Fibroblast of skin of right quadriceps (primary cell): ENCODE results near the gene LRP1B.

Experiments
- DNase-seq: peaks from one replicate; pipeline ENCODE4 v3.0.0-alpha.2; 2013

The LRP1B gene

DNA sequence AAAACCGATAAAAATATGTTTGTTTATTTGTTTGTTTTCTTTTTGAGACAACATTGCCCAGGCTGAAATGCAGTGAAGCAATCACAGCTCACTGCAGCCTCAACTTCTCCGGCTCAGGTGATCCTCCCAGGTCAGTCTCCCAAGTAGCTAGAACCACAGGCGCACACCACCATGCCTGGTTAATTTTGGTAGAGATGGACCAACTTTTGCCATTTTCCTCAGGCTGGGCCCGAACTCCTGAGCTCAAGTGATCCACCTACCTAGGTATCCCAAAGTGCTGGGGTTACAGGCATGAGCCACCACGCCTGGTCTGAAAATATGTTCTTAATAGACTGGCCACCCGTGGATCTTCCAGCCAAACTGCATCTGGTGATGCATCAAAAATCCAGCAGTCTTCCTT is 1867.9 kb downstream of the LRP1B start:
- no peak for DNase-seq

- no peak for DNase-seq
These were observed 1873.0 kb downstream of the LRP1B start for GRCh38 chr2:140257692-140258300.

DNA sequence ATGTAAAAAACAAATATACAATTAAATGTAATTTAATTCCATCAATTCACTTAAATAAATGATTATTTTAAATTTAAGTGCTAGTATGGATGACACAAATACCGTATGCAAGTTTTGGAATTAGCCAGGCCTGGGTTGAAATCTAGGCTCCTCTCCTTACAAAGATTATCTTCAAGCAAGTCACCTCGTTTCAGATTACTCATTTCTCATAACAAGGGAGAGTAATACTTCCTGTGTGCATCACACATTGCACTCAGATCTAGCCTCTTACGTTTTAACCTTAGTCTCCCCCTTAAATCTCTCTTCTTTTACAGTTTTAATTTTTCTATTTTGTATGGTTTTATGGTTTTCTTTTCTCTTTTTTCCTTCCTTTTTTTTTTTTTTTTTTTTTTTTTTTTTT is 1874.7 kb downstream of the LRP1B start:
- peak; percentile 6 for DNase-seq

DNA sequence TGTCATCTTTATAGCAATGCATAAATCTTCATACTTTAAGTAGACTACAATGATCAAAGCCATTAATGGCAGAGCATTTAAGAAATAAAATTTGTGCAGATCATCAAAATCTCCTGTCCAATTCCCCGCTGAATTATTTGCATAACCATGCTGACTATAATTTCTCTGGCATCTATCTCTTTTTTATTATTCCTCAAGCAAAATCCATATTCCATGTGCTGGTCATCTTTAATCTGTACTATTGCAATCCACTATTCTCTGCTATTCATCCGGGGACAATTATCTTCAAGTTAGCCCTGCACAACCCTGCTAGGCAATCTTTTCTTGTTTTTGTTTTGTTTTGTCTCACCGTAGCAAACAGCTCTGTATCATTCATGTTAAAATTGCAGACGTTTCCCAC is 1881.0 kb downstream of the LRP1B start:
- no peak for DNase-seq

DNA sequence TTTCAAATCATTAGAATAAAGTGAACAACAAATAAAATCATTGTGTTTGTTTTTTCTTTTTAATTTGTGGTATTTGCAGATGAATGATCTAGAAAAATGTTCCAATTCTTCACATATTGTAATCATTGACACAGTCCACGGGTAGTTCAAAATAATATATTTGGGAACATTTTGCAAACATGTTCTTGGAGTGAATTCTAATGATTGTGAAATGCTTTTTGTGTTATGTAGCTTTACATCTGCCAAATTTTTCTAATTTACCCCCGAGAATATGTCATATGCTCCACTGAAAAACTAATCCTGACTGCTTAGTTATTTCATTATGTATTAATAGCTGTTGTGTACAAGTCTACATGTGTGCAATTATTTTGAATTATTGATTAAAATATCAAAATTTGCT is 1882.2 kb downstream of the LRP1B start:
- DNase-seq: no peak

- DNase-seq: peak; percentile 29
These were observed 1883.2 kb downstream of the LRP1B start for GRCh38 chr2:140247451-140248195.

DNA sequence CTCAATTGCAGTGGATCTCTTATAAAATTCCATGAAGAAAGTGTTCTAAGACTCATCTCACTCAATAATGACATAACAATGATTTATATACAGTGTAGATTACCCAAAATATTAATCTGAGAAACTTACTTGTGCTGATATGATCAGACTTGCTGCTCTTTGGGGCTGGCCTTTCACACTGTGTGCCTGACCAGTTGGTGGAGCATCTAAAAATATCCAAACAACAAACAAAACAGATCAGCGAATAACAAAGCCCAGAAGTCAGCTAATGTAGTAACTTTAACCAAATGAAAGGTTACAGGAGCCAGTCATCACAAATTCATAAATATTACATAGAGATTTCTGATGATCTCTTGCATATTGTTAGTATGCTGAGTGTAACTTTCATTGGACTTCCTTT is 1883.9 kb downstream of the LRP1B start:
- DNase-seq: no peak

DNA sequence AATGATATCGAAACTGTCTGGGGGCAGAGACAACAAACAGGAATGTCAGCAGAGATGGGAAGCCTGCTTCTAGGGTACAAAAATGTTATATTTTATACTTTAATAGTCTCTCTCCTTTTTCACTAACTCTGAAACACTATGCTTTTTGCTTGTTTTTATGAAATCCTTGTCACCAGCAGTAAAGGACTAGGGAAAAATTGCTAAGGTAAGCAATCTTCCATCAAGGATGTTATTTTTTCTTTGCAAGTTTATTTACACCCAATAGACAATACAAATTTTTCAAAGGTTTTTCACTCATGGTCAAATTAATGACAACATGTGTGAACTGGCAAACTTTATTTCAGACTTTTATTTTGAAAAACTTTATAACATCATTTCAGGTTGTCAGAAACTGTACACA is 1884.8 kb downstream of the LRP1B start:
- no peak for DNase-seq

DNA sequence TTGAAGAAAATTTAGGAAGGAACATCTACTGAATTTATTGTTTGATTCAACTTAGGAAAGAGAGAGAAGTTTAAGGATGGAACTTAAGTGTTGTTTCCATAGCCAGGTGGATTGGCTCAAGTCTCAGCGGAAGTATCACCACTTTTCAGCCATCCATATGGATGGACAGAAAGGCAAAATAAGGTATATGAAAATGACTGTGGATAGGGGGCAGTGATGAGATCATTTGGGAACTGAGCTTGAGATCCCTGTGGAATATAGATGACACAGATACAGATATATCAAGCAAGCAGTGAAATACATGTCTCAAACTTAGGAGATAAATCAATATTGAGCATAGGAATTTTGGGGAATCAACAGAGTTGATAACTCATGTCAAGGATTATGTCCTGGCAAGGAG is 1887.9 kb downstream of the LRP1B start:
- no peak for DNase-seq

DNA sequence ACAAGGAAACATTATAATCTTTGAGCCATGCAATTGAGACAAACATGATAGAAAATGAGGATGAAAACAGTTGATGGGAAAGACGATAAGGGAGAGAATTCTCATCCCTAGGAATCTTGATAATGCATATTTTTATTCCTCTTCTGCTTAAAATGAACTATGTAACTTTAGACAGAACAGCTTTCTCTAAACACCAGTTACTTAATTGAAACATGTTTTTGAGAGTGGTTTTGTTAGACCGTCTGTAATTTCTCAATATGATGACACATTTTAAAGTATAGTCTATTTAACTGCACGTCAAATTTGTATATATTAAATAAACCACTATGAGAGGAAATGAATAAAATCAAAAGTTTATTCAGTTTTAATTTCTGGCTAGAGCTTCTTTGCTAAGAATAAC is 1896.7 kb downstream of the LRP1B start:
- DNase-seq: no peak

DNA sequence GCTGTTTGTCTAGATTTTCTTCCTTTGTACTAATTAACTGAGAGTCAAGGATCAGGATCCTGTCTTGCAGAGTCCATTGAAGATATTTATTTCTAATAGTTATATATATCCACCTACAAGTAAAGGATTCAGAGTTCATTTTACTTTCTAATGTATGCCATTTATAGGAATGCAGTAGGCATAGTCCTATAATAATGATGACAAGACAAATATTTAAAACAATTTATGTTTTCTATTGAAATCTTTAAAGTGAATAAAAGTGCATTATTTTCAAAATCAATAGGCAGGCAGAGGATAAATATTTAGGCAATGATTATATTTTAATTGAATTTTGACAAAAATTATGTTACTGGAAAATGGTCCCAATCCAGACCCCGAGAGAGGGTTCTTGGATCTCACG is 1919.9 kb downstream of the LRP1B start:
- DNase-seq: no peak

DNA sequence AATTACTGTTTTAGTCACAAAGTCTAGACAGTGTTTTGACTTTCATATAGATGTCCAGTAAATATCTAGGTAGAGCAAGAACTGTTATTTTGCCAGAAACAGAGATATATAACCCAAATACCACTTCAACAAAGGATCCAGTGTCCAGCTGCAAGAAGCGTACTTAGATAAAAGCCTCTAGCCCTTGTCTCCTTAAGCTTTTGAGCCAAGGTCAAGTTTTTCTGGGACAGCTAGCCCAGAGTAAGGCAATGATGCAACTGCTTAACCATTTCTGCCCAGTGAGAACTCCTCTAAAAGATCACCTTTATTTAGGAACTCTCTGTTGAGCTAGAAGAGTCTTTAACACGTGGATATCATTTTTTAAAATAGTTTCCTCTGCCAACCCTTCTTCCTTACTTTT is 1925.7 kb downstream of the LRP1B start:
- no peak for DNase-seq

- no peak for DNase-seq
These were observed 1927.5 kb downstream of the LRP1B start for GRCh38 chr2:140203347-140203746.

DNA sequence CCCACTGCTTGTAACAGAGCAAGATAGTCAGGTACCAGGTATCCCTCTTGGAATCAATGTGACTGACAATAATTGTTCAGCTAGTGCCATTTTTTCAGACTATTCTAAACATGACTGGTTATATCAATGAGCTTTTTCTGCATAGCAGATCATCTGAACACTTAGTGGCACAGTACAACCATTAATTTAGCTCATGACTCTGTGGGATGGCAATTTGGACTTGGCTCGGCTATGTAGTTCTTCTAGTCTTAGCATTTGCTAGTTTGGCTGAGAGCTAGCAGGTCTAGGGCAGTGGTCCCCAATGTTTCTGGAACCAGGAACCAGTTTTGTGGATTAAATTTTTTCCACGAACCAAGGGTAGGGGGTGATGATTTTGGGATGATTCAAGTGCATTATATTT is 1929.2 kb downstream of the LRP1B start:
- no peak for DNase-seq

DNA sequence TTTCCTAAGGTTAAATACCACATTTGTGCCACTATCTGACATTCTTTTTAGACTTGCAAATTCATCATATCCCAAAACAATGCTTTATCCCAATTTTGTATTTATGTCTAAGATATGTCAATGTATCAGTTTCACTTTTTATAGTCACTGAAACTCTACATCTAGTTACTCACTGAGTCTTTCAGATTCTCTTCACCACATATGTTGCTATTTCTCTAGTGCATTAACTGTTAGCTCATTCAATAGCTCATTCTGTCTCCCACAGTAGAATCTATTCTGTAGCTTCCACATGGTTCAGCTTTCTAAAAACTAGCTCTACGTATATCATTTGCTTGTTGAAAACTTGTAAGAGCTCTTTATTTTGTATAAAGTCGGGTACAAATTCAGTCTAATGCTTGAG is 1930.1 kb downstream of the LRP1B start:
- no peak for DNase-seq

DNA sequence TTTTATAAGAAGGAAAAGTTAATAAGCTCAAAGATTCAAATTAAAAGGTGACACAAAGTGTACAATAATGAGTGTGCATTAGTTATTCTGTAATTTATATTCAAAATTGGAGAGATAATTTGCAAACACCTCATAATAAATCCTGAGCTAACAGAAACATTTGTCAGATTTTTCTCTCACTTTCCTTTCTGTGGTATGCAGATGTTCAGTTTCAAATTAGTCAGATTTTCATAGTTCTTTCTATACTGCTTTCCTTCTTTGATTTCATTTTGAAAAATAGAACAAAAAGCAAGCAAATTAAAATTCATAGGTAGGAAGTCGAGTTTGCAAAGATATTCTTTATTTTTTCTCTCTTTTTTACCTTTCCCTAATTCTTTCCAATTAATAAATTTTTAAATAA is 1930.5 kb downstream of the LRP1B start:
- no peak for DNase-seq

DNA sequence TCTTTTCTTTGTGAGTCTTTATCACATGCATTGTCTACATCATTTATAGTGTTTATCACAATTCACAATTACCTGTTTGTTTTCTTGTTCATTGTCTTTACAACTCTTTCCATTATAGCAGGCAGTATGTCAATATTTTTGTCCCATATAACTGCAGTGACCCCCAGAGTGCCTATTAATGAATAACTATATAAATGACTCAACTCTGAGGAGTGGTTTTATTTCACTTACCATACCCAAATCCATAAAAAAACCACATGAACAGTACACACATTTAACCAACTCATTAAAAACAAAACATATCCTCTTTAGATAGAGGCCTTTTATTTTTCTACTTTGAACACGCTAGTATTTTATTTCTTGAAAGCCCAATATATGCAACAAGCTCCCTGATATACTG is 1931.5 kb downstream of the LRP1B start:
- no peak for DNase-seq

DNA sequence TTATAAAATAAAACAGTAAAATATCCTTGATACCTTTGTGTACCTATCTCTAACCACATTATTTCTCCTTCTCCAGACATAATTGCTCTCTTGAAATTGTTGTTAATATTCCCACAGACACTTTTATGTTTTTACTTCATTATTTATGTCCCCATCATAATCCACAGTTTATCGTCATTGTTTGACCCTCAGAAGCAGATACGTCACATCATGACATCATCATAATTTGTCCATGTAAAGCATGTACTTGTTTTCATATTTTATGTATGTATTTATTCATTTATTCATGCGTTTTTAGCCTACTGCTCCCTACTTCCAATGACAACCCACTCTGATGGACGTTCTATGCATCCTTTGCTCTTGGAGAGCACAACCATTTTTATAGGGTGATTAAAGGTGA is 1943.7 kb downstream of the LRP1B start:
- no peak for DNase-seq

DNA sequence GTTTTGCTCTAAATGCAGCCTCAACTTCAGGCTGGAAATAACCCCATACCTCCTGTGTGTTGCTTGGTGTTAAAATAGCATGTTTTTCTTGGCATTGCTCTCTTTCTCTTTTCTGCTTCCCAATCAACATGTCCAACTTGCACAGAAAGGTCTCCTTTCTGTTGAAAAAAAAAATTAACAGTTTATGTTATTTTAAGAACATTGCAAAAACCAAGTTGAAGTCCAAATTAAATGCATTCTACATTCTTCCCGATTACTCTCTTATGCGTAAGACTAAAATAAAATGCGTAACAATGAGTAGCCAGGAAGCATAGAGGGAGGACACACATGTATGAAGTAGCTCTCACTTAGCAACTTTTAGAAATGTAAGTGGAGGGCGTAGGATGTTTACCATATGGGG is 1944.5 kb downstream of the LRP1B start:
- DNase-seq: no peak

DNA sequence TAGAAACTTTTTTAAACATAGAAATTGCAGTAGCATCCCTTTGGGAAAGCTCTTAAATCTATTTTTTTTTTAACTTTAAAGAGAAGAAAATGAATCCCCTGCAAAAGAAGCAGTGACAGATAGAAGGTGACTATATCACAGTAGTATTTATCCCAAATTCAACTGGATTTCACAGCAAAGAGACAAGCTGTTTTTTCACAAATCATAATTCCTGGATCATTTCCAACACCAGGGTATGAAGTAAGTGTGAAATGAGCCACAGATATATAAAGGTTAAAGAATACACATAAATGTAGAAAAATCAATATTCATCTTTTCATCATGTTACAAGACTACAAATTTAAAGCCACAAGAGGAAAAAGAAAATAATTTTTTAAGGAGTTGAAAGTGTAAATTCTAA is 1945.7 kb downstream of the LRP1B start:
- no peak for DNase-seq

GRCh38 chr2:140183056-140183765 is 1947.6 kb downstream of the LRP1B start:
- no peak for DNase-seq
